ENCODE data around the gene CBR3. TPM values are rescaled to one million over a fixed set of nuclear protein-coding genes. Genes with fewer than 3 reads are reported as not detected.

Gene CBR3
- total and polyA plus RNA-seq, 2 of the 13 experiments (the other 11 are each of a cell fraction or from before 2014, with no cell fraction given) = not detected

- TF ChIP-seq REST (IDR thresholded peaks at IDR 0.05; ENCODE audit: borderline replicate concordance in 1 of 2, low read depth in 1 of 2, low read length in 2 of 2) = no peak
- TF ChIP-seq AKAP8 (CRISPR knock-in tag; IDR thresholded peaks at IDR 0.05) = no peak
- no peak for TF ChIP-seq ZNF790 (CRISPR knock-in tag; IDR thresholded peaks at IDR 0.05; ENCODE audit: borderline replicate concordance)
- TF ChIP-seq DMAP1 (CRISPR knock-in tag; IDR thresholded peaks at IDR 0.05) = 0 out of 2 replicates have a peak, but pooled peaks have one; percentile 26
- no peak for TF ChIP-seq ZMYM2 (CRISPR knock-in tag; IDR thresholded peaks at IDR 0.05)
- no peak for TF ChIP-seq GRHL1 (CRISPR knock-in tag; conservative IDR thresholded peaks at IDR 0.05)
- TF ChIP-seq HDAC2 (CRISPR knock-in tag; IDR thresholded peaks at IDR 0.05) = no peak
- no peak for TF ChIP-seq ZNF230 (CRISPR knock-in tag; IDR thresholded peaks at IDR 0.05)
- TF ChIP-seq SP5 (CRISPR knock-in tag; IDR thresholded peaks at IDR 0.05; ENCODE audit: borderline replicate concordance, low read depth) = no peak
- no peak for TF ChIP-seq KAT7 (CRISPR knock-in tag; IDR thresholded peaks at IDR 0.05; ENCODE audit: borderline replicate concordance)
- TF ChIP-seq NR0B2 (CRISPR knock-in tag; IDR thresholded peaks at IDR 0.05) = no peak
- TF ChIP-seq ZNF280D (CRISPR knock-in tag; IDR thresholded peaks at IDR 0.05) = 0 out of 2 replicates have a peak, but pooled peaks have one; percentile 2
- TF ChIP-seq NR2F2 (IDR thresholded peaks at IDR 0.05; ENCODE audit: borderline replicate concordance, low read depth) = no peak
- TF ChIP-seq ZFP36L1 (CRISPR knock-in tag; IDR thresholded peaks at IDR 0.05) = no peak
- peak; percentile 84 for TF ChIP-seq FOXP1 (IDR thresholded peaks at IDR 0.05)
- TF ChIP-seq FOXP1 (CRISPR knock-in tag; IDR thresholded peaks at IDR 0.05) = peak; percentile 98
- TF ChIP-seq NR2F6 (IDR thresholded peaks at IDR 0.05) = no peak
- peak; percentile 57; the same call in 1 of the 2 replicates for TF ChIP-seq NR2F6 (CRISPR knock-in tag; IDR thresholded peaks at IDR 0.05)
- no peak for TF ChIP-seq RAD21 (CRISPR knock-in tag; IDR thresholded peaks at IDR 0.05)
- no peak for TF ChIP-seq ZNF562 (CRISPR knock-in tag; IDR thresholded peaks at IDR 0.05; ENCODE audit: borderline replicate concordance)
- no peak for TF ChIP-seq ZMAT3 (CRISPR knock-in tag; conservative IDR thresholded peaks at IDR 0.05)
Measured at GRCh38 chr21:36113647-36114428, 21.0 kb upstream of the CBR3 start (continued).
